ENCODE results near the gene TNNI3K. TPM values are rescaled to one million over a fixed set of nuclear protein-coding genes. Genes with fewer than 3 reads are reported as not detected.

TNNI3K gene
- total and polyA plus RNA-seq, 10 of the 15 experiments (the other 5 are each of a cell fraction or from before 2014, with no cell fraction given): 0.14 to 1.6 (median 0.44) TPM; not detected in 4

DNA sequence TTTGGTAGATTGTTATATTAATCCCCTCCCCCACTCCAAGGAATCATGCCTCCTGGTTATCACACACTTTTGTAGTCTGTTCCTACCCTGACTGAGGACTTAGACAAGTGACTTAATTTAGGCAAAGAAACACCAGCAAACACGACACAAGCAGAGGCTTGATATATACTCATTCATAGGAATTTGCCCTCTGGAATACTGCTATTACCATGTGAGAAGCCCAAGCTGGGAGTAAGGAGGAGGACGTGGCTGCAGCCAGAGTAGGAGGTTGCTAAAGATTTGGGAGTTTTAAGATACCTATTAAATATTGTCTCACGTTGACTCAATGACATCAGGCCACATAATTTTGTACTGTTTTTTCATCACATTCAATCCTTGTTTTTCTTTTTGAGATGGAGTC is 177.1 kb downstream of the TNNI3K start (continued):
- TF ChIP-seq, protein P1, sequence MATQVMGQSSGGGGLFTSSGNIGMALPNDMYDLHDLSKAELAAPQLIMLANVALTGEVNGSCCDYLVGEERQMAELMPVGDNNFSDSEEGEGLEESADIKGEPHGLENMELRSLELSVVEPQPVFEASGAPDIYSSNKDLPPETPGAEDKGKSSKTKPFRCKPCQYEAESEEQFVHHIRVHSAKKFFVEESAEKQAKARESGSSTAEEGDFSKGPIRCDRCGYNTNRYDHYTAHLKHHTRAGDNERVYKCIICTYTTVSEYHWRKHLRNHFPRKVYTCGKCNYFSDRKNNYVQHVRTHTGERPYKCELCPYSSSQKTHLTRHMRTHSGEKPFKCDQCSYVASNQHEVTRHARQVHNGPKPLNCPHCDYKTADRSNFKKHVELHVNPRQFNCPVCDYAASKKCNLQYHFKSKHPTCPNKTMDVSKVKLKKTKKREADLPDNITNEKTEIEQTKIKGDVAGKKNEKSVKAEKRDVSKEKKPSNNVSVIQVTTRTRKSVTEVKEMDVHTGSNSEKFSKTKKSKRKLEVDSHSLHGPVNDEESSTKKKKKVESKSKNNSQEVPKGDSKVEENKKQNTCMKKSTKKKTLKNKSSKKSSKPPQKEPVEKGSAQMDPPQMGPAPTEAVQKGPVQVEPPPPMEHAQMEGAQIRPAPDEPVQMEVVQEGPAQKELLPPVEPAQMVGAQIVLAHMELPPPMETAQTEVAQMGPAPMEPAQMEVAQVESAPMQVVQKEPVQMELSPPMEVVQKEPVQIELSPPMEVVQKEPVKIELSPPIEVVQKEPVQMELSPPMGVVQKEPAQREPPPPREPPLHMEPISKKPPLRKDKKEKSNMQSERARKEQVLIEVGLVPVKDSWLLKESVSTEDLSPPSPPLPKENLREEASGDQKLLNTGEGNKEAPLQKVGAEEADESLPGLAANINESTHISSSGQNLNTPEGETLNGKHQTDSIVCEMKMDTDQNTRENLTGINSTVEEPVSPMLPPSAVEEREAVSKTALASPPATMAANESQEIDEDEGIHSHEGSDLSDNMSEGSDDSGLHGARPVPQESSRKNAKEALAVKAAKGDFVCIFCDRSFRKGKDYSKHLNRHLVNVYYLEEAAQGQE (IDR thresholded peaks at IDR 0.05; ENCODE audit: low read depth, low read length): no peak
- no peak for TF ChIP-seq YY1 (IDR thresholded peaks at IDR 0.05; ENCODE audit: low read depth, low read length)

DNA sequence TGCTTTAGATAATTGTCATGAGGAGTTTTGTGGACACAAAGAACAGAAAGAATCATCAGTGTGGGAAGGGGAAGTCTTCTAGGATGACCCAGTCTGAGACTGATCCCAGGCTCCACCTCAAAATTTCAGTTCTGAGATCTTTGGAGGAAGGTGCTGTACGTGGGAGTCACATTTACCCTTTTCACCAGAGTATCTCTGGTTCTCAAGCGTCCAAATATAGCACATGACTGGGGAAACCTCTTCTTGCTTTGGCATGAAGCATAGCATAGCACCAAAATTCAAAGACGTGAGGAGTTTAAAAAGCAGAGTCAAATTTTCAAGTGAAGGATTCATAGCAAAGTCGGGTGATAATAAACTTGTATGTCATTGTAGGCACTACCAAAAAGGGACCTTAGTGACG is 180.7 kb downstream of the TNNI3K start:
- intact Hi-C loops (cut with micrococcal nuclease; ENCODE audit: unreplicated experiment) (no loop called here), in situ Hi-C loops (cut with MboI) (no loop called here)
- no peak for ATAC-seq
- SMC1A ChIA-PET (ENCODE audit: uncharacterized antibody, unreplicated experiment): interaction anchor here (1.1 to 1.3 kb wide), 2 partner anchors 8 to 13 kb away, joined by 3 to 7 read pairs; no protein-coding TSS in a partner anchor
- no peak for TF ChIP-seq MXI1 (IDR thresholded peaks at IDR 0.05; ENCODE audit: low read depth, low read length)
- TF ChIP-seq, protein P1 (IDR thresholded peaks at IDR 0.05; ENCODE audit: low read depth, low read length): no peak
- TF ChIP-seq SMC3 (IDR thresholded peaks at IDR 0.05; ENCODE audit: borderline replicate concordance, low read length): no peak
- TF ChIP-seq EED (IDR thresholded peaks at IDR 0.05; ENCODE audit: low read depth): no peak
- TF ChIP-seq, protein P2, sequence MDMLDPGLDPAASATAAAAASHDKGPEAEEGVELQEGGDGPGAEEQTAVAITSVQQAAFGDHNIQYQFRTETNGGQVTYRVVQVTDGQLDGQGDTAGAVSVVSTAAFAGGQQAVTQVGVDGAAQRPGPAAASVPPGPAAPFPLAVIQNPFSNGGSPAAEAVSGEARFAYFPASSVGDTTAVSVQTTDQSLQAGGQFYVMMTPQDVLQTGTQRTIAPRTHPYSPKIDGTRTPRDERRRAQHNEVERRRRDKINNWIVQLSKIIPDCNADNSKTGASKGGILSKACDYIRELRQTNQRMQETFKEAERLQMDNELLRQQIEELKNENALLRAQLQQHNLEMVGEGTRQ (IDR thresholded peaks at IDR 0.05; ENCODE audit: borderline replicate concordance, low read depth, low read length): no peak
- Histone ChIP-seq H3K79me2 (ENCODE audit: control insufficient read depth, insufficient read depth, low read length) (no peaks in the 10 kb centered on the region), H3K4me1 (ENCODE audit: control insufficient read depth, insufficient read depth, low read length) (no peaks in the 10 kb centered on the region), H3K4me3 (no peak overlapping the region), H4K20me1 (ENCODE audit: control insufficient read depth, insufficient read depth) (no peaks in the 10 kb centered on the region), H3K27ac (ENCODE audit: control insufficient read depth, insufficient read depth) (no peak overlapping the region), H3K9me3 (replicated peaks; ENCODE audit: control insufficient read depth, insufficient read depth, low read length) (no peaks in the 10 kb centered on the region), H2AFZ (ENCODE audit: control insufficient read depth, low read depth, low read length) (no peak overlapping the region), H3K4me2 (ENCODE audit: control insufficient read depth, insufficient read depth) (no peak overlapping the region), H3K27me3 (replicated peaks in 1 of 2; ENCODE audit: control insufficient read depth in 2 of 2, insufficient read depth in 2 of 2, low read length in 1 of 2) (no peaks in the 10 kb centered on the region), H3K36me3 (ENCODE audit: control insufficient read depth in 2 of 2, insufficient read depth in 2 of 2, low read length in 1 of 2) (no peaks in the 10 kb centered on the region), H3K9ac (ENCODE audit: control insufficient read depth, insufficient read depth, low read length) (no peak overlapping the region)
- no peak for FAIRE-seq
- CTCF ChIA-PET: no interaction called here
- RAD21 ChIA-PET (ENCODE audit: unreplicated experiment): no interaction called here
- POLR2A ChIA-PET: no interaction called here
- DNase-seq (ENCODE audit: low read depth, low spot score): no peak
- WGBS (ENCODE audit: insufficient coverage, insufficient replicate concordance, low lambda C conversion rate, missing lambda C conversion rate): 24% methylated on average over 5 of the region's 5 CpGs
- BruUV-seq (replicated peaks): no TSS peak

All from GM12878 (cell line).